KMS-11 (cell line): ENCODE data around the gene KCNS3.

Experiments
- H2AFZ ChIP-seq: fragments of 200-600 bp; sonication (generic); 2 replicates; pipeline ENCODE4 v1.6.1; 2016; ENCODE audit warnings: antibody characterized with exemption, mixed run types, low read depth
- H3K27ac ChIP-seq: fragments of 200-600 bp; sonication (generic); 2 replicates; pipeline ENCODE4 v1.6.1; 2016; ENCODE audit warnings: mild to moderate bottlenecking, mixed run types
- H3K27me3 ChIP-seq: fragments of 200-600 bp; sonication (generic); 2 replicates; pipeline ENCODE4 v1.6.1; 2017; ENCODE audit warnings: mild to moderate bottlenecking, low read depth, mixed run types, moderate library complexity; ENCODE audit not compliant: insufficient read depth
- H3K36me3 ChIP-seq: fragments of 200-600 bp; sonication (generic); 2 replicates; pipeline ENCODE4 v1.6.1; 2017; ENCODE audit warnings: mild to moderate bottlenecking, mixed run types; ENCODE audit not compliant: insufficient read depth
- H3K4me1 ChIP-seq: fragments of 200-600 bp; sonication (generic); 2 replicates; pipeline ENCODE4 v1.6.1; 2016; ENCODE audit warnings: mild to moderate bottlenecking, low read depth, mixed run types; ENCODE audit not compliant: poor library complexity, severe bottlenecking
- H3K4me2 ChIP-seq: fragments of 200-600 bp; sonication (generic); 2 replicates; pipeline ENCODE4 v1.7.0; 2016; ENCODE audit warnings: mild to moderate bottlenecking, mixed run types
- H3K4me3 ChIP-seq: fragments of 200-600 bp; sonication (generic); IDR thresholded peaks from 2 replicates; pipeline ENCODE4 v1.6.1; 2017; ENCODE audit warnings: low read depth, low read length, mixed read lengths; ENCODE audit not compliant: insufficient read depth
- H3K79me2 ChIP-seq: fragments of 200-600 bp; sonication (generic); 2 replicates; pipeline ENCODE4 v1.6.1; 2016; ENCODE audit warnings: low read depth, mixed run types; ENCODE audit not compliant: insufficient read depth
- H3K9ac ChIP-seq: fragments of 200-600 bp; sonication (generic); 2 replicates; pipeline ENCODE4 v1.6.1; 2016; ENCODE audit warnings: mild to moderate bottlenecking, mixed run types
- H4K20me1 ChIP-seq: fragments of 200-600 bp; sonication (generic); 2 replicates; pipeline ENCODE4 v1.6.1; 2016; ENCODE audit warnings: mild to moderate bottlenecking, mixed run types; ENCODE audit not compliant: insufficient read depth
- CTCF ChIP-seq: fragments of 200-600 bp; sonication (generic); conservative IDR thresholded peaks from 2 replicates; pipeline ENCODE4 v1.6.1; 2017; ENCODE audit warnings: low read depth, mild to moderate bottlenecking, antibody characterized with exemption, low read length, moderate library complexity, mixed read lengths

KCNS3 gene

DNA sequence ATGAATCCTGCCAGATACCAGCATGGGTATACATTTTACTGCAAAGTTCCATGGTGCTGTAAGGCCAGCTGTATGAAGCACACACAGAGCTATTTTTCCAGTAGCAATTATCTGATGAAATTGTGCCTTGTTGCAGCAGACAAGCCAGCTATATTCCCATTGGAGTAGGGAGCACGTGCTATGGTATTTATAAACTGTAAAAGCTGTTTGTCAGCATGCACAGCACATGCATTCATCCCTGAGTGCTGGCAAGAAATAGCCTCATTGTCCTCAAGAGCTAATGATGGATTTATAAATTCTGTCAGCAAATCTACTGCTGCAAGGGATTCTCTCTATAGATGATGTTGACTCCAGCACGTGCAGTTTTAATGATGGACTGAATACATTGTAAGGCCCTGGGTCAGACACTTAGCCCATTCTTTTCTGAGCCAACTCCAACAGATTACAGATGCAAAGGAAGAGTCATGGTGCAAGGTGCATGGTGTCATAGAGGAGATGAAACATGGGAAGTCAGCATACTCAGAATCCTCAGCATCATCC lies 61.7 kb downstream of the KCNS3 start:
- H3K27me3 ChIP-seq = no peaks in the 10 kb centered on the region
- H3K4me3 ChIP-seq = no peak overlapping the region
- no peaks in the 10 kb centered on the region for H4K20me1 ChIP-seq
- H3K79me2 ChIP-seq = no peaks in the 10 kb centered on the region
- TF ChIP-seq CTCF = no peak
- no peaks in the 10 kb centered on the region for H3K36me3 ChIP-seq
- no peak overlapping the region for H3K27ac ChIP-seq
- H3K9ac ChIP-seq = no peak overlapping the region
- no peak overlapping the region for H3K4me2 ChIP-seq
- H2AFZ ChIP-seq = no peak overlapping the region
- no peaks in the 10 kb centered on the region for H3K4me1 ChIP-seq

GRCh38 chr2:17943444-17943843 lies 65.0 kb downstream of the KCNS3 start:
- Histone ChIP-seq H3K79me2 (no peaks in the 10 kb centered on the region), H3K36me3 (no peaks in the 10 kb centered on the region), H2AFZ (no peak overlapping the region), H3K27me3 (no peaks in the 10 kb centered on the region), H3K4me2 (no peak overlapping the region), H4K20me1 (no peaks in the 10 kb centered on the region), H3K27ac (no peak overlapping the region), H3K9ac (no peak overlapping the region), H3K4me1 (no peaks in the 10 kb centered on the region), H3K4me3 (no peak overlapping the region)
- no peak for TF ChIP-seq CTCF

DNA sequence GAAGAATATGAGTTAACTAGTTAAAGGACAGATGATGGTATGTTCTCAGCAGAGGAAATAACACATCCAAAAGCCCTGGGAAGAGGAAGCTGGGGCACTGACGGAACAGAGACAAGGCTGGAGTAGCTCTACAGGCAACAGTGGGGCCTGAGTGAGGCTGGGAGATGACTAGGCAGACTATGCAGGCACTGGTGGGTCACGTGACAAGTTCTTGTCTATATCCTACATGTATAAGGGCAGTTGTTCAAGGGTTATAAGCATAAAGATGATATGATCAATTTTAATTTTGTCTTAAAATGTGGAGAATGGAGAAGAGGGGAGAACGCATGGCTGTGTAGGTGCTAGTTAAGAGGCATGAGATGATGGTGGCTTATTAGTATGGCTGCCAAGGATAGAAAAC lies 68.6 kb downstream of the KCNS3 start:
- H3K9ac ChIP-seq = no peak overlapping the region
- H3K79me2 ChIP-seq = no peaks in the 10 kb centered on the region
- no peaks in the 10 kb centered on the region for H3K27me3 ChIP-seq
- no peaks in the 10 kb centered on the region for H3K4me1 ChIP-seq
- no peak overlapping the region for H2AFZ ChIP-seq
- no peaks in the 10 kb centered on the region for H3K36me3 ChIP-seq
- H3K4me3 ChIP-seq = no peak overlapping the region
- no peaks in the 10 kb centered on the region for H4K20me1 ChIP-seq
- no peak overlapping the region for H3K4me2 ChIP-seq
- H3K27ac ChIP-seq = no peak overlapping the region
- TF ChIP-seq CTCF = no peak

DNA sequence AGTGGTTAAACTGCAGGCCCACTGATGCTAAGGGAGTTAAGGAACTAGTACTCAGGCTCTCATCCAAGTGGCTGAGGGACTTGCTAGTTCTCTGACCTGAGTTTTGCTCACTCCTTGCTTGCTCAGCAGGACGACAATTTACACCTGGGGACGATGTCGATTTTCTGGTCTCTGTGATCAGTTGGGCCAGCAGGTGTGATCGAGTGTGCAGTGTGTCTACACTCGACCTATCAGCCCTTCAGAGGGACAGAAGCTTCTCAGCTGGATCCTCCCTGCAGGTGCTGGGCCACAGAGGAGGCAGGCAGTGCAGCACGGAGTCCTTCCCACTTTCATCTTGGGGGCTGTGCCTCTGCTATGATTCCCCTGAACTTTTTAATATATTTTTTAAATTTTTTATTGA lies 71.5 kb downstream of the KCNS3 start:
- no peak for TF ChIP-seq CTCF
- Histone ChIP-seq H3K9ac (no peak overlapping the region), H3K4me1 (no peaks in the 10 kb centered on the region)

More for the DNA sequence above, 71.5 kb downstream of the KCNS3 start:
- Histone ChIP-seq H3K4me3 (no peak overlapping the region), H3K27me3 (no peaks in the 10 kb centered on the region), H4K20me1 (no peaks in the 10 kb centered on the region), H2AFZ (no peak overlapping the region), H3K79me2 (no peaks in the 10 kb centered on the region), H3K36me3 (no peaks in the 10 kb centered on the region), H3K4me2 (no peak overlapping the region), H3K27ac (no peak overlapping the region)
